CD4-positive, CD25-positive, alpha-beta regulatory T cell (primary cell): ENCODE data around the gene APBB1IP. TPM values are rescaled to one million over a fixed set of nuclear protein-coding genes. Genes with fewer than 3 reads are reported as not detected.

Source experiments
- ATAC-seq, 2 donors: fragments of 150-1000 bp; cut with Tn5 transposase; one replicate each; pipeline ENCODE4 v1.10.0; 2021; ENCODE audit warnings: low read depth in 2 of 2, moderate number of reproducible peaks in 2 of 2, moderate library complexity in 1 of 2
- DNase-seq, 3 donors: peaks; one replicate each; pipeline versions ENCODE4 v3.0.0 to v3.0.0-alpha.2; 2012 to 2022; ENCODE audit warnings: mixed read lengths in 1 of 3
- H3K27ac ChIP-seq: one replicate; pipeline ENCODE4 v1.7.0; 2013; ENCODE audit warnings: mild to moderate bottlenecking, low read length; ENCODE audit not compliant: insufficient read depth, poor library complexity, severe bottlenecking
- H3K27me3 ChIP-seq: one replicate; pipeline ENCODE4 v1.7.0; 2013; ENCODE audit warnings: low read length; ENCODE audit not compliant: control insufficient read depth, insufficient read depth
- H3K36me3 ChIP-seq: one replicate; pipeline ENCODE4 v1.7.0; 2013; ENCODE audit warnings: mild to moderate bottlenecking, low read length, moderate library complexity; ENCODE audit not compliant: control insufficient read depth, insufficient read depth
- H3K4me1 ChIP-seq: 2 replicates; pipeline ENCODE4 v1.7.0; 2013; ENCODE audit warnings: mild to moderate bottlenecking, low read length; ENCODE audit not compliant: insufficient read depth, control insufficient read depth, poor library complexity, severe bottlenecking
- H3K4me3 ChIP-seq: one replicate; pipeline ENCODE4 v1.7.0; 2013; ENCODE audit warnings: low read depth, mild to moderate bottlenecking, low read length, moderate library complexity
- H3K9me3 ChIP-seq, 2 experiments: 1 replicate in 1 of 2; 2 replicates in 1 of 2; pipeline ENCODE4 v1.7.0; 2013; ENCODE audit warnings: low read length in 2 of 2, mild to moderate bottlenecking in 1 of 2, moderate library complexity in 1 of 2; ENCODE audit not compliant: control insufficient read depth in 2 of 2
- H3K27ac Mint-ChIP-seq, 3 donors: one replicate each; pipeline ENCODE4 v1.8.0; 2020 to 2022; ENCODE audit warnings: mild to moderate bottlenecking in 3 of 3, mixed read lengths in 3 of 3, moderate library complexity in 2 of 3
- H3K27me3 Mint-ChIP-seq: one replicate; pipeline ENCODE4 v1.8.0; 2022; ENCODE audit warnings: mild to moderate bottlenecking, mixed read lengths
- H3K36me3 Mint-ChIP-seq: one replicate; pipeline ENCODE4 v1.8.0; 2020; ENCODE audit warnings: mixed read lengths
- H3K4me1 Mint-ChIP-seq, 4 donors: one replicate each; pipeline ENCODE4 v1.8.0; 2020 to 2022; ENCODE audit warnings: mixed read lengths in 4 of 4, mild to moderate bottlenecking in 1 of 4
- H3K4me3 Mint-ChIP-seq, 4 donors: one replicate each; pipeline ENCODE4 v1.8.0; 2020 to 2022; ENCODE audit warnings: mild to moderate bottlenecking in 4 of 4, mixed read lengths in 4 of 4, moderate library complexity in 3 of 4
- H3K9me3 Mint-ChIP-seq, 7 donors: one replicate each; pipeline ENCODE4 v1.8.0; 2020 to 2022; ENCODE audit warnings: mixed read lengths in 7 of 7, mild to moderate bottlenecking in 3 of 7, moderate library complexity in 2 of 7
- polyA plus RNA-seq, 4 donors: library from polyadenylated mRNA; unstranded; fragments of 300-500 nt; fragmentation: Illumina TruSeq; gene quantifications; one replicate each; pipeline ENCODE4 v1.2.3, GENCODE V29; 2021
- total RNA-seq: library from RNA; stranded (reverse); gene quantifications from one replicate; pipeline ENCODE4 v1.2.3, GENCODE V29; 2022

The APBB1IP gene
- total and polyA plus RNA-seq, 5 donors from 2014 or later, result 44.1 to 86.4 (median 51.3) TPM

GRCh38 chr10:26412932-26413331, 25.2 kb upstream of the APBB1IP start:
- Mint-ChIP-seq H3K9me3 (peaks cover 0 to 6% (median 3%) of the 10 kb centered on the region in 7 donors), H3K4me3 (no peak overlapping the region), H3K27me3 (peaks cover 34% of the 10 kb centered on the region), H3K27ac (peak overlapping the region in 2 of 3 donors; percentile 10 to 15), H3K36me3 (peaks cover 4% of the 10 kb centered on the region), H3K4me1 (peaks cover 0 to 2% (median 0%) of the 10 kb centered on the region in 4 donors)
- H3K9me3 ChIP-seq, result no peaks in the 10 kb centered on the region
- no peaks in the 10 kb centered on the region for H3K36me3 ChIP-seq
- no peaks in the 10 kb centered on the region for H3K4me1 ChIP-seq
- no peak overlapping the region for H3K4me3 ChIP-seq
- H3K27me3 ChIP-seq, result peaks cover 14% of the 10 kb centered on the region
- DNase-seq (no peak), ATAC-seq (no peak)
- H3K27ac ChIP-seq, result no peak overlapping the region

- Mint-ChIP-seq H3K27ac (peak overlapping the region in 1 of 3 donors; percentile 10), H3K36me3 (peaks cover 2% of the 10 kb centered on the region)
Measured at GRCh38 chr10:26413375-26413774, 24.8 kb upstream of the APBB1IP start.

GRCh38 chr10:26417136-26417535, 21.0 kb upstream of the APBB1IP start:
- Mint-ChIP-seq H3K4me3 (no peak overlapping the region), H3K27me3 (peaks cover 53% of the 10 kb centered on the region), H3K27ac (no peak overlapping the region), H3K9me3 (peaks cover 0 to 8% (median 0%) of the 10 kb centered on the region in 7 donors), H3K36me3 (no peaks in the 10 kb centered on the region), H3K4me1 (peaks cover 0 to 2% (median 0%) of the 10 kb centered on the region in 4 donors)
- no peaks in the 10 kb centered on the region for H3K36me3 ChIP-seq
- peaks cover 14% of the 10 kb centered on the region for H3K27me3 ChIP-seq
- no peak overlapping the region for H3K27ac ChIP-seq
- no peaks in the 10 kb centered on the region for H3K9me3 ChIP-seq
- no peak for ATAC-seq
- no peaks in the 10 kb centered on the region for H3K4me1 ChIP-seq
- no peak overlapping the region for H3K4me3 ChIP-seq
- DNase-seq, result no peak

More at GRCh38 chr10:26413375-26413774, 24.8 kb upstream of the APBB1IP start:
- no peaks in the 10 kb centered on the region for H3K36me3 ChIP-seq
- H3K4me3 ChIP-seq, result no peak overlapping the region
- no peaks in the 10 kb centered on the region for H3K9me3 ChIP-seq
- DNase-seq, result no peak
- no peak overlapping the region for H3K27ac ChIP-seq
- peaks cover 0 to 2% (median 0%) of the 10 kb centered on the region in 4 donors for H3K4me1 Mint-ChIP-seq
- peaks cover 35% of the 10 kb centered on the region for H3K27me3 Mint-ChIP-seq
- peaks cover 14% of the 10 kb centered on the region for H3K27me3 ChIP-seq
- H3K9me3 Mint-ChIP-seq, result peaks cover 0 to 6% (median 1%) of the 10 kb centered on the region in 7 donors
- H3K4me3 Mint-ChIP-seq, result no peak overlapping the region
- no peak for ATAC-seq
- no peaks in the 10 kb centered on the region for H3K4me1 ChIP-seq

DNA sequence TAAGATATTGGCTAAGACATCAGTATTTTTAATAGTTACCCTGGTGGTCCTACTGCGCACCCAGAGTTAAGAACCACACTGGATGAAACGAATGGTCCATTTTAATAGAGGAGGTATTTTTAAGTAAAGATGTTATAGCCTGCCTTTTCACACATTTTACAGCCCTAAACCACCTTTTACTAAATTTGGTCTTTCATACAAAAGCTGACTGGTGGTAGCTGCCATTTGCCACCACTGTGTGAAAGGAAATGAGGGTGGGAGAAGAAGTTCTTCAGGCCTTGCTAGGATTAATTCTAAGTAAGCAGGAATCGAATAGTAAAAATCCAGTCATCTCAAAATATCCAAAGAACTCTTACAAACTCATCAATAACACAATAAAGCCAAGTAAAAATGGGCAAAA, 15.2 kb upstream of the APBB1IP start:
- Histone ChIP-seq H3K27me3 (peaks cover 9% of the 10 kb centered on the region), H3K4me3 (no peak overlapping the region), H3K27ac (no peak overlapping the region), H3K4me1 (no peaks in the 10 kb centered on the region), H3K9me3 (peaks cover 0 to 4% of the 10 kb centered on the region in 2 experiments), H3K36me3 (no peaks in the 10 kb centered on the region)
- peaks cover 0 to 4% (median 0%) of the 10 kb centered on the region in 7 donors for H3K9me3 Mint-ChIP-seq
- H3K27ac Mint-ChIP-seq, result no peak overlapping the region
- DNase-seq, result no peak
- peaks cover 34% of the 10 kb centered on the region for H3K27me3 Mint-ChIP-seq
- no peak for ATAC-seq
- no peak overlapping the region for H3K4me3 Mint-ChIP-seq
- H3K4me1 Mint-ChIP-seq, result peaks cover 0 to 2% (median 0%) of the 10 kb centered on the region in 4 donors
- H3K36me3 Mint-ChIP-seq, result no peaks in the 10 kb centered on the region

GRCh38 chr10:26423722-26424121, 14.4 kb upstream of the APBB1IP start:
- H3K9me3 Mint-ChIP-seq, result peaks cover 0 to 4% (median 0%) of the 10 kb centered on the region in 7 donors
- Histone ChIP-seq H3K27me3 (peaks cover 9% of the 10 kb centered on the region), H3K4me3 (no peak overlapping the region), H3K4me1 (no peaks in the 10 kb centered on the region), H3K36me3 (no peaks in the 10 kb centered on the region), H3K9me3 (peaks cover 0 to 4% of the 10 kb centered on the region in 2 experiments), H3K27ac (no peak overlapping the region)
- no peak overlapping the region for H3K4me3 Mint-ChIP-seq
- H3K27ac Mint-ChIP-seq, result no peak overlapping the region
- ATAC-seq (no peak), DNase-seq (no peak)
- H3K4me1 Mint-ChIP-seq, result peaks cover 0 to 2% (median 0%) of the 10 kb centered on the region in 4 donors
- H3K36me3 Mint-ChIP-seq, result no peaks in the 10 kb centered on the region
- H3K27me3 Mint-ChIP-seq, result peaks cover 34% of the 10 kb centered on the region

- peak overlapping the region; percentile 39 for H3K27ac ChIP-seq
- no peaks in the 10 kb centered on the region for H3K36me3 ChIP-seq
- H3K36me3 Mint-ChIP-seq, result no peaks in the 10 kb centered on the region
- ATAC-seq (peak; percentile 82 to 86), DNase-seq (peak in 2 of 3 donors; percentile 46 to 89)
- H3K4me1 Mint-ChIP-seq, result peaks cover 0 to 23% (median 8%) of the 10 kb centered on the region in 4 donors
- peak overlapping the region; percentile 70 for H3K4me3 ChIP-seq
- peaks cover 4% of the 10 kb centered on the region for H3K4me1 ChIP-seq
- no peaks in the 10 kb centered on the region for H3K9me3 ChIP-seq
- peak overlapping the region in 3 of 4 donors; percentile 1 to 56 (median 10) for H3K4me3 Mint-ChIP-seq
- H3K27ac Mint-ChIP-seq, result peak overlapping the region; percentile 43 to 90 (median 74)
- H3K9me3 Mint-ChIP-seq, result no peaks in the 10 kb centered on the region
- peaks cover 4% of the 10 kb centered on the region for H3K27me3 Mint-ChIP-seq
- H3K27me3 ChIP-seq, result no peaks in the 10 kb centered on the region
Measured at GRCh38 chr10:26430641-26431163, 7.4 kb upstream of the APBB1IP start.

DNA sequence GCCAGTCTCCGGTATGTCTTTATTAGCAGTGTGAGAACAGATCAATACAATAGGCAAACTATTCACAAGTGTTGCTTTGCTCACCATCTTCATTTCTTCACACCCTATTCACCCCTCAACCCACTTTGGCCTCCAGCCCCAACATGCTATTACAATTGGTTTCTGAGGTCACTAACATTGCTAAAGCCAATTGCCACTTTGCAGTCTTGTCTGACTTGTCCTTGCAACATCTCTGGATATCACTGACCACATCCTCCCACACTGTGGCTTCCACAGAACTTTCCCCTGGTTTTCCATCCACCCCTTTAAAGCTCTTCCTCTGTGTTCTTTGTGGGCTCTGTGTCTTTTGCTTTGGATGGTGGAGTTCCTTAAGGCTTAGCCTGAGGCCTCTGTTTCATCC, 5.2 kb upstream of the APBB1IP start:
- Mint-ChIP-seq H3K4me3 (no peak overlapping the region), H3K9me3 (no peaks in the 10 kb centered on the region), H3K36me3 (no peaks in the 10 kb centered on the region), H3K4me1 (peaks cover 16 to 42% (median 23%) of the 10 kb centered on the region in 4 donors), H3K27ac (no peak overlapping the region), H3K27me3 (no peaks in the 10 kb centered on the region)
- peaks cover 20% of the 10 kb centered on the region for H3K4me1 ChIP-seq
- no peaks in the 10 kb centered on the region for H3K9me3 ChIP-seq
- DNase-seq, result no peak
- no peaks in the 10 kb centered on the region for H3K36me3 ChIP-seq
- H3K4me3 ChIP-seq, result no peak overlapping the region
- H3K27ac ChIP-seq, result no peak overlapping the region
- no peaks in the 10 kb centered on the region for H3K27me3 ChIP-seq
- ATAC-seq, result no peak

GRCh38 chr10:26435852-26436251, 2.3 kb upstream of the APBB1IP start:
- Mint-ChIP-seq H3K9me3 (no peaks in the 10 kb centered on the region), H3K4me3 (peak overlapping the region in 3 of 4 donors; percentile 37 to 99 (median 56)), H3K27ac (peak overlapping the region; percentile 93 to 97 (median 94)), H3K4me1 (peaks cover 13 to 33% (median 20%) of the 10 kb centered on the region in 4 donors), H3K36me3 (no peaks in the 10 kb centered on the region), H3K27me3 (no peaks in the 10 kb centered on the region)
- peak overlapping the region; percentile 88 for H3K27ac ChIP-seq
- no peak overlapping the region for H3K4me3 ChIP-seq
- no peak for DNase-seq
- no peak for ATAC-seq
- H3K9me3 ChIP-seq, result no peaks in the 10 kb centered on the region
- no peaks in the 10 kb centered on the region for H3K27me3 ChIP-seq
- H3K36me3 ChIP-seq, result no peaks in the 10 kb centered on the region
- H3K4me1 ChIP-seq, result peaks cover 33% of the 10 kb centered on the region
